Islet precursor cell (in vitro differentiated cells): Measurements from ENCODE around the gene CCDC24.
A peak's percentile ranks its signal among the peaks of the same experiment; 100 is the strongest.

Experiments used
- DNase-seq: peaks from one replicate; pipeline ENCODE4 v3.0.0-alpha.2; 2018

Gene CCDC24

GRCh38 chr1:43963890-43964289, 27.5 kb upstream of the CCDC24 start:
- DNase-seq: no peak

- no peak for DNase-seq
These were observed 26.1 kb upstream of the CCDC24 start for GRCh38 chr1:43965316-43965715.

GRCh38 chr1:43968348-43968948, 23.0 kb upstream of the CCDC24 start:
- DNase-seq: peak; percentile 74

- DNase-seq: no peak
These were observed 22.0 kb upstream of the CCDC24 start for GRCh38 chr1:43969416-43969745.

GRCh38 chr1:43969746-43970466, 21.5 kb upstream of the CCDC24 start, which contains the start of gene DPH2:
Gene DPH2 (plus strand): TSS chr1:43970010. CDS start chr1:43970176, 166 bp downstream.
- peak; percentile 99 for DNase-seq

- DNase-seq: no peak
These were observed 20.9 kb upstream of the CCDC24 start for GRCh38 chr1:43970502-43970901.

- DNase-seq: no peak
These were observed 20.5 kb upstream of the CCDC24 start for GRCh38 chr1:43970911-43971310.

- DNase-seq: no peak
These were observed 19.9 kb upstream of the CCDC24 start for GRCh38 chr1:43971336-43971980.

- no peak for DNase-seq
These were observed 17.4 kb upstream of the CCDC24 start for GRCh38 chr1:43973981-43974442.

GRCh38 chr1:43974443-43975248, 16.8 kb upstream of the CCDC24 start, which contains the start of gene ATP6V0B:
Gene ATP6V0B (plus strand): TSS chr1:43974960. CDS start chr1:43975041, 81 bp downstream.
- DNase-seq: peak; percentile 97

- DNase-seq: no peak
These were observed 16.0 kb upstream of the CCDC24 start for GRCh38 chr1:43975249-43975961.

- DNase-seq: no peak
These were observed 15.4 kb upstream of the CCDC24 start for GRCh38 chr1:43976045-43976444.

- no peak for DNase-seq
These were observed 14.5 kb upstream of the CCDC24 start for GRCh38 chr1:43976890-43977289.

GRCh38 chr1:43977376-43978263, 13.8 kb upstream of the CCDC24 start:
- no peak for DNase-seq

- DNase-seq: no peak
These were observed 13.2 kb upstream of the CCDC24 start for GRCh38 chr1:43978264-43978550.

- DNase-seq: no peak
These were observed 12.7 kb upstream of the CCDC24 start, which contains the start of gene B4GALT2 for GRCh38 chr1:43978551-43979260. Gene B4GALT2 (plus strand): TSS chr1:43979210. CDS start chr1:43981161, 1,951 bp downstream.

- DNase-seq: no peak
These were observed 12.2 kb upstream of the CCDC24 start for GRCh38 chr1:43979261-43979527.

GRCh38 chr1:43979528-43980254, 11.7 kb upstream of the CCDC24 start:
- DNase-seq: no peak

- DNase-seq: no peak
These were observed 10.9 kb upstream of the CCDC24 start for GRCh38 chr1:43980255-43981134.
